Glutamatergic neuron (in vitro differentiated cells): ENCODE data around the gene KANSL1L. TPM values are rescaled to one million over a fixed set of nuclear protein-coding genes. Genes with fewer than 3 reads are reported as not detected.

Source experiments
- DNase-seq: peaks from one replicate; pipeline ENCODE4 v3.0.0; 2022
- H3K27ac Mint-ChIP-seq: one replicate; pipeline ENCODE4 v1.8.0; 2020; ENCODE audit warnings: mild to moderate bottlenecking, mixed read lengths, inconsistent platforms; ENCODE audit not compliant: unreplicated experiment
- H3K27me3 Mint-ChIP-seq: one replicate; pipeline ENCODE4 v1.8.0; 2020; ENCODE audit warnings: mild to moderate bottlenecking, moderate library complexity, mixed read lengths, inconsistent platforms; ENCODE audit not compliant: unreplicated experiment
- H3K36me3 Mint-ChIP-seq: one replicate; pipeline ENCODE4 v1.8.0; 2020; ENCODE audit warnings: mild to moderate bottlenecking, mixed read lengths, inconsistent platforms; ENCODE audit not compliant: unreplicated experiment
- H3K4me1 Mint-ChIP-seq: one replicate; pipeline ENCODE4 v1.8.0; 2020; ENCODE audit warnings: mild to moderate bottlenecking, low read depth, mixed read lengths, inconsistent platforms; ENCODE audit not compliant: unreplicated experiment
- H3K4me3 Mint-ChIP-seq: one replicate; pipeline ENCODE4 v1.8.0; 2020; ENCODE audit warnings: mild to moderate bottlenecking, mixed read lengths, inconsistent platforms; ENCODE audit not compliant: unreplicated experiment
- H3K9me3 Mint-ChIP-seq: one replicate; pipeline ENCODE4 v1.8.0; 2020; ENCODE audit warnings: mild to moderate bottlenecking, moderate library complexity, mixed read lengths, inconsistent platforms; ENCODE audit not compliant: unreplicated experiment
- total RNA-seq: library from RNA; stranded (reverse); fragmentation: NEBNext Ultra II Directional; extraction: Animal tissue kit (Norgen Biotek cat#: 25700); gene quantifications from one replicate; pipeline ENCODE4 v1.2.1, GENCODE V29; 2021; ENCODE audit not compliant: unreplicated experiment
- TF ChIP-seq, protein P1 (sequence below): fragments of 200-600 bp; sonication (generic); IDR thresholded peaks from one replicate; pipeline ENCODE4 v1.5.0; 2021; ENCODE audit not compliant: partially characterized antibody, unreplicated experiment

Gene KANSL1L
- total RNA-seq, 1 donor from 2014 or later, result 26.4 TPM

DNA sequence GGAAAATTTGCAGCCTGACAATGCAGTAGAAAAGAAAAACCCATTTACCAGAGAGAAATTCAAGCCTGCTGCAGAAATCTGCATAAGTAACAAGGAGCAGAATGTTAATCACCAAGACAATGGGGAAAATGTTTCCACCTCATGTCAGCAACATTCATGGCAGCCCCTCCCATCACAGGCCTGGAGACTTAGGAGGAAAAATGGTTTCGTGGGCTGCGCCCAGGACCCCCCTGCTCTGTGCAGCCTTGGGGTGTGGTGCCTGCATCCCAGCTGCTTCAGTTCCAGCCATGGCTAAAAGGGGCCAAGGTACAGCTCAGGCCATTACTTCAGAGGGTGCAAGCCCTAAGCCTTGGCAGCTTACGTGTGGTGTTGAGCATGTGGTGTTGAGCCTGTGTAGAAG, 115.4 kb downstream of the KANSL1L start:
- Mint-ChIP-seq H3K27ac (no peak overlapping the region), H3K36me3 (peaks cover 19% of the 10 kb centered on the region), H3K4me3 (no peak overlapping the region)

DNA sequence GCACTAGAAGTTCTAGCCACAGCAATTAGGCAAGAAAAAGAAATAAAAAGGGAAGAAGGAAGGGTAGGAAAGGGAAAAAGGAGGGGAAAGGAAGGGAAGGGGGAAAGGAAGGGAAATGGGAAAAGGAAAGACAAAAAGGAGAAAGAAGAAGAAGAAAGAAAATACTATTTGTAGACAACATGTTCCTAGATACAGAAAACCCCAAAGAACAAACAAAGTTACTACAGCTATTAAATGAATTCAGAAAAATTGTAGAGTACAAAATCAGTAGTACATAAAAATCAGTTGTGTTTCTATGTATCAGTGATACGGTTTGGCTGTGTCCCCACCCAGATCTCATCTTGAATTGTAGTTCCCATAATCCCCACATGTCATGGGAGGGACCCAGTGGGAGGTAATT, 116.5 kb downstream of the KANSL1L start:
- H3K4me3 Mint-ChIP-seq, result no peak overlapping the region
- H3K36me3 Mint-ChIP-seq, result peaks cover 19% of the 10 kb centered on the region
- H3K27me3 Mint-ChIP-seq, result no peaks in the 10 kb centered on the region
- H3K4me1 Mint-ChIP-seq, result peaks cover 5% of the 10 kb centered on the region
- TF ChIP-seq, protein P1, sequence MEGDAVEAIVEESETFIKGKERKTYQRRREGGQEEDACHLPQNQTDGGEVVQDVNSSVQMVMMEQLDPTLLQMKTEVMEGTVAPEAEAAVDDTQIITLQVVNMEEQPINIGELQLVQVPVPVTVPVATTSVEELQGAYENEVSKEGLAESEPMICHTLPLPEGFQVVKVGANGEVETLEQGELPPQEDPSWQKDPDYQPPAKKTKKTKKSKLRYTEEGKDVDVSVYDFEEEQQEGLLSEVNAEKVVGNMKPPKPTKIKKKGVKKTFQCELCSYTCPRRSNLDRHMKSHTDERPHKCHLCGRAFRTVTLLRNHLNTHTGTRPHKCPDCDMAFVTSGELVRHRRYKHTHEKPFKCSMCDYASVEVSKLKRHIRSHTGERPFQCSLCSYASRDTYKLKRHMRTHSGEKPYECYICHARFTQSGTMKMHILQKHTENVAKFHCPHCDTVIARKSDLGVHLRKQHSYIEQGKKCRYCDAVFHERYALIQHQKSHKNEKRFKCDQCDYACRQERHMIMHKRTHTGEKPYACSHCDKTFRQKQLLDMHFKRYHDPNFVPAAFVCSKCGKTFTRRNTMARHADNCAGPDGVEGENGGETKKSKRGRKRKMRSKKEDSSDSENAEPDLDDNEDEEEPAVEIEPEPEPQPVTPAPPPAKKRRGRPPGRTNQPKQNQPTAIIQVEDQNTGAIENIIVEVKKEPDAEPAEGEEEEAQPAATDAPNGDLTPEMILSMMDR, result no peak
- H3K9me3 Mint-ChIP-seq, result peaks cover 10% of the 10 kb centered on the region
- no peak overlapping the region for H3K27ac Mint-ChIP-seq
- DNase-seq, result no peak

More for the DNA sequence above, 115.4 kb downstream of the KANSL1L start:
- Mint-ChIP-seq H3K27me3 (no peaks in the 10 kb centered on the region), H3K9me3 (peaks cover 10% of the 10 kb centered on the region), H3K4me1 (no peaks in the 10 kb centered on the region)
- TF ChIP-seq, protein P1, result no peak
- no peak for DNase-seq

DNA sequence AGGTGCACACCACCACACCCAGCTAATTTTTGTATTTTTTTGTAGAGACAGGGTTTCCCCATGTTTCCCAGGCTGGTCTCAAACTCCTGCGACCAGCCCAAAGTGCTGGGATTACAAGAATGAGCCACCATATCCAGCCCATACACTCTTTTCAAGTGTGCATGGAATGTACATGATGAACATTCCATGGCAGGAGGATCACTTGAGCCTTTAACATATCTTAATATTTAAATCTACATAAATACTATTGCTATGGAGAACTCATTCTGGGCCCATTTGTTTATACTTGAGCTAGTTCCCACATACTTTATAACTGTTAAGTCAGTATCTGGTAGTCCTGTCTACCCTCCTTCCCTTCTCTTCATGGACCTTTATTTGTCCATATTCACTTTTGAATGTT, 120.3 kb downstream of the KANSL1L start:
- Mint-ChIP-seq H3K4me3 (no peak overlapping the region), H3K27ac (no peak overlapping the region), H3K36me3 (peaks cover 26% of the 10 kb centered on the region), H3K9me3 (peaks cover 9% of the 10 kb centered on the region), H3K4me1 (peaks cover 7% of the 10 kb centered on the region), H3K27me3 (no peaks in the 10 kb centered on the region)
- TF ChIP-seq, protein P1, result no peak
- DNase-seq, result no peak

DNA sequence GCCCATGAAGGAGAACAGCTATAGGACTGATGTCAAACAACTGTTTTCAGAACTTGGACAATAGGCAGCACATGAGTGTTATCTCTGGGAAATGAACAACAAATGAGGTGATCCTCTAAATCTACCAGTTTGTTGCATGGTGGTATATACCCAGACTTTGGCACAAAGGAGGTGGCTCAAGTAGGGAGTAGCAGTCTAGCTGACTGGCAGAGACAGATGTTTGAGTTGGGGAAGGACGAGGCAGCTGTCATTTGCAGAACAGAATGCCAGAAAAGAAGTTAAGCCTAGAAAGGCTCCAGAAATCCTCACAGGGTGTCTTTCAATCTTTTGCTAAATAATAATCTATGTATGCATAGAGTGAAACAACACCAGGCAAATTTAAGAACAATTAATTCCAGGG, 121.4 kb downstream of the KANSL1L start:
- no peak overlapping the region for H3K27ac Mint-ChIP-seq
- peaks cover 7% of the 10 kb centered on the region for H3K4me1 Mint-ChIP-seq
- H3K9me3 Mint-ChIP-seq, result peaks cover 6% of the 10 kb centered on the region
- TF ChIP-seq, protein P1, result no peak
- no peaks in the 10 kb centered on the region for H3K27me3 Mint-ChIP-seq
- peaks cover 17% of the 10 kb centered on the region for H3K36me3 Mint-ChIP-seq
- DNase-seq, result no peak
- H3K4me3 Mint-ChIP-seq, result no peak overlapping the region

DNA sequence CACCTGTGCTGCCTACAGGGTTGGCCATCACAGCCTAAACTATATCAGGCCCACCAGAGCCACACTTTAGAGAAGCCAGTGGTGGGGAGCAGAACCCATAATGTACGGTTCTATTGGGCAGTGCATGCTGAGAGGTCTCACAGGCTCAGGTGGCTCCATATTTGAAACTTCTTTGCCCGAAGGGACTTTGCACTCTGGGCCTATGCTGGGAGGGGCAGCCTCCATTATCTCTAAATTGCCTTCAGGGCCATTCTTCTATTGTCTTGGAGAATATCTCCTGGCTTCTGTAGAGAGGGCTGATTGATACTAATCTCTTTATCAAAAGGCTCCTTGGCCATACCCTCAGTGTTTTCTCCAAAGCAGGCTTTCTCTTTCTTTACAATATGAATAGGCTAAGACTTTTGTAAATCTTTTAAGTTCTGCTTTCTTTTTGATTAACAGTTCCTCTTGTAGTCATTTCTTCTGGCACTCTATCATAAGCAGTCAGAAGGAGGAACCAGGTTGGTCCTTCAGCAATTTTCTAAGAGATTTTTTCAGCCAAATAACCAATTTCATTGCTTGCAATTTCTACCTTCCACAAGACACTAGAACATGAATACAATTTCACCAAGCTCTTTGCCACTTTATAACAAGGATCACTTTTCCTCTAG, 124.2 kb downstream of the KANSL1L start:
- no peak for DNase-seq
- H3K27ac Mint-ChIP-seq, result no peak overlapping the region
- H3K4me3 Mint-ChIP-seq, result no peak overlapping the region
- H3K36me3 Mint-ChIP-seq, result peaks cover 11% of the 10 kb centered on the region
- peaks cover 7% of the 10 kb centered on the region for H3K4me1 Mint-ChIP-seq
- H3K9me3 Mint-ChIP-seq, result peaks cover 3% of the 10 kb centered on the region
- TF ChIP-seq, protein P1, result no peak
- H3K27me3 Mint-ChIP-seq, result no peaks in the 10 kb centered on the region
